ENCODE results near the gene HOXB3. TPM values are rescaled to one million over a fixed set of nuclear protein-coding genes. Genes with fewer than 3 reads are reported as not detected.

Gene HOXB3
- total and polyA plus RNA-seq, 2 of the 13 experiments (the other 11 are each of a cell fraction or from before 2014, with no cell fraction given) = not detected

DNA sequence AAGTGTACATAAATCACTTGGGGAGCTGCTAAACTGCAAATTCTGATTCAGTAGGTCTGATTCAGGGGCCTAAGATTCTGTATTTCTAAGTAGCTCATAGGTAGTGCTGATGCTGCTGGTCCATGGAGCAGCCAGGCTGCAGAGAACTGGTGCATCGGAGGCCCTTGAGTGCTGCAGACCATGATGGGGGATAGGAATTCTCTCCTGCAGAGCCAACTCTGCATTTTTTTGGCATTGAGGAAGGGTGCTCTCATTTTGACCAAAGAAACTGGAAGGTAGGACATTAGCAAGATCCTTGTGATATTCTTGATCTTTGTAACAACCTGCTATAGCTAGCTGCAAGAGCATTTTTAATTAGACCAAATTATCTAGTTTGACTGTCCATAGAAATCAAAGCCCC, 49.8 kb downstream of the HOXB3 start (continued):
- TF ChIP-seq, protein P1, sequence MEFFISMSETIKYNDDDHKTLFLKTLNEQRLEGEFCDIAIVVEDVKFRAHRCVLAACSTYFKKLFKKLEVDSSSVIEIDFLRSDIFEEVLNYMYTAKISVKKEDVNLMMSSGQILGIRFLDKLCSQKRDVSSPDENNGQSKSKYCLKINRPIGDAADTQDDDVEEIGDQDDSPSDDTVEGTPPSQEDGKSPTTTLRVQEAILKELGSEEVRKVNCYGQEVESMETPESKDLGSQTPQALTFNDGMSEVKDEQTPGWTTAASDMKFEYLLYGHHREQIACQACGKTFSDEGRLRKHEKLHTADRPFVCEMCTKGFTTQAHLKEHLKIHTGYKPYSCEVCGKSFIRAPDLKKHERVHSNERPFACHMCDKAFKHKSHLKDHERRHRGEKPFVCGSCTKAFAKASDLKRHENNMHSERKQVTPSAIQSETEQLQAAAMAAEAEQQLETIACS (CRISPR knock-in tag; IDR thresholded peaks at IDR 0.05) = no peak
- no peak for TF ChIP-seq KMT2A (CRISPR knock-in tag; IDR thresholded peaks at IDR 0.05)
- no peak for TF ChIP-seq STAT5B (CRISPR knock-in tag; IDR thresholded peaks at IDR 0.05)
- TF ChIP-seq RCOR2 (CRISPR knock-in tag; IDR thresholded peaks at IDR 0.05) = no peak
- TF ChIP-seq, protein P2, sequence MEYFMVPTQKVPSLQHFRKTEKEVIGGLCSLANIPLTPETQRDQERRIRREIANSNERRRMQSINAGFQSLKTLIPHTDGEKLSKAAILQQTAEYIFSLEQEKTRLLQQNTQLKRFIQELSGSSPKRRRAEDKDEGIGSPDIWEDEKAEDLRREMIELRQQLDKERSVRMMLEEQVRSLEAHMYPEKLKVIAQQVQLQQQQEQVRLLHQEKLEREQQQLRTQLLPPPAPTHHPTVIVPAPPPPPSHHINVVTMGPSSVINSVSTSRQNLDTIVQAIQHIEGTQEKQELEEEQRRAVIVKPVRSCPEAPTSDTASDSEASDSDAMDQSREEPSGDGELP (IDR thresholded peaks at IDR 0.05; ENCODE audit: borderline replicate concordance, low read depth) = no peak

GRCh38 chr17:48539177-48539576, 50.9 kb downstream of the HOXB3 start:
- H3K79me2 ChIP-seq (ENCODE audit: insufficient read depth, low read length) = no peaks in the 10 kb centered on the region
- ChIA-PET CTCF (ENCODE audit: low intra/inter-chr PET ratio, low total read pairs) (no interaction called here), POLR2A (no interaction called here)
- FAIRE-seq (no peak), ATAC-seq (no peak), DNase-seq (ENCODE audit: low spot score) (no peak)
- peaks cover 4 to 54% of the 10 kb centered on the region in 2 experiments for H3K27me3 ChIP-seq (ENCODE audit: control insufficient read depth in 1 of 2, insufficient read depth in 2 of 2, low read length in 2 of 2)
- intact Hi-C loops (cut with micrococcal nuclease; ENCODE audit: unreplicated experiment) = no loop called here
- no peak overlapping the region for H2AFZ ChIP-seq (ENCODE audit: low read length)
- no TSS peak for BruUV-seq (replicated peaks)
- no peaks in the 10 kb centered on the region for H3K36me3 ChIP-seq (replicated peaks in 1 of 2; ENCODE audit: control insufficient read depth in 1 of 2, insufficient read depth in 2 of 2, low read length in 2 of 2)
- in situ Hi-C loops (cut with HindIII; ENCODE audit: extremely low pct_ligation_motif_present, low pct_unique_long_range_greater_than_20kb) = no loop called here
- WGBS (ENCODE audit: low lambda C conversion rate) = 22% methylated on average over 4 of the region's 4 CpGs
- TF ChIP-seq ZFP41 (CRISPR knock-in tag; IDR thresholded peaks at IDR 0.05; ENCODE audit: borderline replicate concordance) (no peak), TBP (CRISPR knock-in tag; IDR thresholded peaks at IDR 0.05) (no peak), TCF12 (IDR thresholded peaks at IDR 0.05) (no peak), TCF12 (CRISPR knock-in tag; IDR thresholded peaks at IDR 0.05) (no peak), U2AF2 (IDR thresholded peaks at IDR 0.05; ENCODE audit: low read depth, low read length) (no peak), ZNF589 (CRISPR knock-in tag; conservative IDR thresholded peaks at IDR 0.05) (no peak), ZNF24 (IDR thresholded peaks at IDR 0.05) (no peak), NFATC3 (CRISPR knock-in tag; IDR thresholded peaks at IDR 0.05) (no peak)
- TF ChIP-seq, protein P3, sequence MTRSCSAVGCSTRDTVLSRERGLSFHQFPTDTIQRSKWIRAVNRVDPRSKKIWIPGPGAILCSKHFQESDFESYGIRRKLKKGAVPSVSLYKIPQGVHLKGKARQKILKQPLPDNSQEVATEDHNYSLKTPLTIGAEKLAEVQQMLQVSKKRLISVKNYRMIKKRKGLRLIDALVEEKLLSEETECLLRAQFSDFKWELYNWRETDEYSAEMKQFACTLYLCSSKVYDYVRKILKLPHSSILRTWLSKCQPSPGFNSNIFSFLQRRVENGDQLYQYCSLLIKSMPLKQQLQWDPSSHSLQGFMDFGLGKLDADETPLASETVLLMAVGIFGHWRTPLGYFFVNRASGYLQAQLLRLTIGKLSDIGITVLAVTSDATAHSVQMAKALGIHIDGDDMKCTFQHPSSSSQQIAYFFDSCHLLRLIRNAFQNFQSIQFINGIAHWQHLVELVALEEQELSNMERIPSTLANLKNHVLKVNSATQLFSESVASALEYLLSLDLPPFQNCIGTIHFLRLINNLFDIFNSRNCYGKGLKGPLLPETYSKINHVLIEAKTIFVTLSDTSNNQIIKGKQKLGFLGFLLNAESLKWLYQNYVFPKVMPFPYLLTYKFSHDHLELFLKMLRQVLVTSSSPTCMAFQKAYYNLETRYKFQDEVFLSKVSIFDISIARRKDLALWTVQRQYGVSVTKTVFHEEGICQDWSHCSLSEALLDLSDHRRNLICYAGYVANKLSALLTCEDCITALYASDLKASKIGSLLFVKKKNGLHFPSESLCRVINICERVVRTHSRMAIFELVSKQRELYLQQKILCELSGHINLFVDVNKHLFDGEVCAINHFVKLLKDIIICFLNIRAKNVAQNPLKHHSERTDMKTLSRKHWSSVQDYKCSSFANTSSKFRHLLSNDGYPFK (CRISPR knock-in tag; IDR thresholded peaks at IDR 0.05; ENCODE audit: borderline replicate concordance) = no peak
- no peak overlapping the region for H3K4me2 ChIP-seq (ENCODE audit: low read depth, low read length)
- H3K9me3 ChIP-seq (ENCODE audit: low read length) = no peaks in the 10 kb centered on the region
- no peaks in the 10 kb centered on the region for H4K20me1 ChIP-seq (ENCODE audit: insufficient read depth, low read length)
- no peak overlapping the region for H3K27ac ChIP-seq (ENCODE audit: extremely low read length, insufficient read depth, low read length)
- H3K4me1 ChIP-seq (ENCODE audit: insufficient read depth, low read length) = no peaks in the 10 kb centered on the region
- H3K9ac ChIP-seq (ENCODE audit: insufficient read depth, low read depth, low read length) = no peak overlapping the region
- no peak overlapping the region for H3K4me3 ChIP-seq (replicated peaks in 1 of 3; ENCODE audit: insufficient read depth in 1 of 3, low read depth in 2 of 3, low read length in 3 of 3)
